Natural killer cell (primary cell): ENCODE data around the gene ADIG. TPM values are rescaled to one million over a fixed set of nuclear protein-coding genes. Genes with fewer than 3 reads are reported as not detected.

Source experiments
- ATAC-seq, 3 donors: fragments of 150-1000 bp in 2 of 3; fragments of 200-7000 bp in 1 of 3; cut with Tn5 transposase; 1 replicate in 1 of 3; 2 replicates in 2 of 3; pipeline ENCODE4 v1.10.0; 2021; ENCODE audit warnings: mild to moderate bottlenecking in 2 of 3, moderate library complexity in 2 of 3
- DNase-seq, 2 donors: peaks; one replicate each; pipeline versions ENCODE4 v3.0.0 to v3.0.0-alpha.2; 2013 to 2021; ENCODE audit warnings: mixed read lengths in 1 of 2
- H3K27ac ChIP-seq: one replicate; pipeline ENCODE4 v1.5.1; 2013; ENCODE audit warnings: mild to moderate bottlenecking, low read length
- H3K27me3 ChIP-seq: one replicate; pipeline ENCODE4 v1.6.1; 2013; ENCODE audit warnings: low read length; ENCODE audit not compliant: control insufficient read depth, insufficient read depth
- H3K36me3 ChIP-seq: one replicate; pipeline ENCODE4 v1.6.1; 2013; ENCODE audit warnings: low read length; ENCODE audit not compliant: control insufficient read depth, insufficient read depth
- H3K4me1 ChIP-seq: one replicate; pipeline ENCODE4 v1.6.1; 2013; ENCODE audit warnings: low read length; ENCODE audit not compliant: control insufficient read depth, insufficient read depth
- H3K4me3 ChIP-seq: one replicate; pipeline ENCODE4 v1.5.1; 2013; ENCODE audit warnings: low read length
- H3K9me3 ChIP-seq: one replicate; pipeline ENCODE4 v1.6.1; 2013; ENCODE audit warnings: low read length; ENCODE audit not compliant: control insufficient read depth, insufficient read depth
- H3K27ac Mint-ChIP-seq, 2 donors: one replicate each; pipeline ENCODE4 v1.8.0; 2022; ENCODE audit warnings: mild to moderate bottlenecking in 2 of 2, mixed read lengths in 2 of 2, moderate library complexity in 1 of 2
- H3K27me3 Mint-ChIP-seq, 2 donors: one replicate each; pipeline ENCODE4 v1.8.0; 2022; ENCODE audit warnings: low read depth in 2 of 2, mixed read lengths in 2 of 2
- H3K36me3 Mint-ChIP-seq: one replicate; pipeline ENCODE4 v1.8.0; 2022; ENCODE audit warnings: mixed read lengths
- H3K4me1 Mint-ChIP-seq, 2 donors: one replicate each; pipeline ENCODE4 v1.8.0; 2022; ENCODE audit warnings: mixed read lengths in 2 of 2
- H3K4me3 Mint-ChIP-seq: one replicate; pipeline ENCODE4 v1.8.0; 2022; ENCODE audit warnings: mild to moderate bottlenecking, moderate library complexity, mixed read lengths
- H3K9me3 Mint-ChIP-seq, 2 donors: one replicate each; pipeline ENCODE4 v1.8.0; 2022; ENCODE audit warnings: mixed read lengths in 2 of 2
- WGBS: methylation state at CpG from one replicate; pipeline ENCODE4 v1.1.7; 2013; ENCODE audit warnings: missing lambda C conversion rate; ENCODE audit not compliant: insufficient coverage; 5-methylcytosine and 5-hydroxymethylcytosine counted together
- intact Hi-C: fragments of 100-400 bp; cut with micrococcal nuclease; formaldehyde crosslinking; loops from one replicate; pipeline ENCODE4 v1.14.2; 2022
- total RNA-seq, 4 donors: library from RNA; stranded (reverse); fragments of 120-200 nt in 1 of 4; gene quantifications; one replicate each; pipeline versions ENCODE4 v1.2.3 to v1.2.4, GENCODE V29; 2013 to 2022
- TF ChIP-seq, protein P1 (sequence below): fragments of 200-600 bp; IDR thresholded peaks from one replicate; pipeline ENCODE4 v1.8.0; 2022; ENCODE audit warnings: antibody characterized with exemption

ADIG gene
- total RNA-seq, 3 donors from 2014 or later (not counting 1 experiment from before 2014, with no cell fraction given) = not detected

DNA sequence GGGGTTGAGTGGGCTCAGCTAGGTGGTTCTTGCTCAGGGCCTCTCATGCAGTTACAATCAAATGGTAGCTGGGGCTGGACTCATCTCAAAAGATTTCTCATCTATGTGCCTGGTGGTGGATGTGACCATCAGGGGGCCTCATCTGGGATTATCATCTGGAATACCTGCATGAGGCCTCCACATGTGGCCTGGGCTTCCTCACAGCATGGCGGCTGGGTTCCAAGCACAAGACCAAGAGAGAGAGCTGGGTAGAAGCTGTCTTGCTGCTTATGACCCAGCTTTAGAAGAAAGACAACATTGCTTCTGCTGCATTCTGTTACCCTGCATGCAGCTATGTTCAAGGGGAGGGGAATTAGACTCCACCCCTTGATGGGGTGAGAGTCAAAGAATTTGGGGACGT is 43.1 kb downstream of the ADIG start:
- peaks cover 3% of the 10 kb centered on the region for H3K9me3 ChIP-seq
- H3K27ac ChIP-seq = no peak overlapping the region
- no peaks in the 10 kb centered on the region for H3K4me1 ChIP-seq
- no peaks in the 10 kb centered on the region for H3K4me1 Mint-ChIP-seq
- no peak overlapping the region for H3K4me3 Mint-ChIP-seq
- intact Hi-C loops = no loop called here
- no peaks in the 10 kb centered on the region for H3K36me3 Mint-ChIP-seq
- H3K4me3 ChIP-seq = no peak overlapping the region
- 70% methylated on average over 2 of the region's 2 CpGs for WGBS
- peaks cover 10 to 23% of the 10 kb centered on the region in 2 donors for H3K27me3 Mint-ChIP-seq
- H3K27ac Mint-ChIP-seq = no peak overlapping the region
- DNase-seq = no peak
- H3K9me3 Mint-ChIP-seq = no peaks in the 10 kb centered on the region
- H3K27me3 ChIP-seq = no peaks in the 10 kb centered on the region
- TF ChIP-seq, protein P1, sequence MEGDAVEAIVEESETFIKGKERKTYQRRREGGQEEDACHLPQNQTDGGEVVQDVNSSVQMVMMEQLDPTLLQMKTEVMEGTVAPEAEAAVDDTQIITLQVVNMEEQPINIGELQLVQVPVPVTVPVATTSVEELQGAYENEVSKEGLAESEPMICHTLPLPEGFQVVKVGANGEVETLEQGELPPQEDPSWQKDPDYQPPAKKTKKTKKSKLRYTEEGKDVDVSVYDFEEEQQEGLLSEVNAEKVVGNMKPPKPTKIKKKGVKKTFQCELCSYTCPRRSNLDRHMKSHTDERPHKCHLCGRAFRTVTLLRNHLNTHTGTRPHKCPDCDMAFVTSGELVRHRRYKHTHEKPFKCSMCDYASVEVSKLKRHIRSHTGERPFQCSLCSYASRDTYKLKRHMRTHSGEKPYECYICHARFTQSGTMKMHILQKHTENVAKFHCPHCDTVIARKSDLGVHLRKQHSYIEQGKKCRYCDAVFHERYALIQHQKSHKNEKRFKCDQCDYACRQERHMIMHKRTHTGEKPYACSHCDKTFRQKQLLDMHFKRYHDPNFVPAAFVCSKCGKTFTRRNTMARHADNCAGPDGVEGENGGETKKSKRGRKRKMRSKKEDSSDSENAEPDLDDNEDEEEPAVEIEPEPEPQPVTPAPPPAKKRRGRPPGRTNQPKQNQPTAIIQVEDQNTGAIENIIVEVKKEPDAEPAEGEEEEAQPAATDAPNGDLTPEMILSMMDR = no peak
- ATAC-seq = no peak
- no peaks in the 10 kb centered on the region for H3K36me3 ChIP-seq

DNA sequence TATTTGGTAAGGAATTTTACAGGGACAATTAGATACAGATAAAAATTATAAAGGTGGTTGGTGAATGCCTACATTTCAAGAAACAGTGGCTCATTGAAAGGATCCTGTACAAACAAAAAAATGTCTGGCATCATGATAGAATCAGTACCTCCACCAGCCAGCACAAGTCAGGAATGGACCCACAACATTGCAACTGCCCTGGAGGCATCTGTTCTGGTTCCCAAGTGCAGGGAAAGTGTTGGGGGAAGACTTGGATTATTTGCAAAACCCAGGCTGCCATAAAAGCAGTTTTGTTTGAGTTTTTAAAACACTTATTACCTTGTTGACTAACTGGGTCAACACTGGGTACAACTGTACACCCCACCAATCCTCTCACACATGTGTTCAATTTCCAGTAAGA is 44.9 kb downstream of the ADIG start:
- peaks cover 3% of the 10 kb centered on the region for H3K9me3 ChIP-seq
- TF ChIP-seq, protein P1 = no peak
- H3K27me3 ChIP-seq = no peaks in the 10 kb centered on the region
- no peak for ATAC-seq
- H3K36me3 ChIP-seq = no peaks in the 10 kb centered on the region
- H3K36me3 Mint-ChIP-seq = no peaks in the 10 kb centered on the region
- H3K4me3 Mint-ChIP-seq = no peak overlapping the region
- no peaks in the 10 kb centered on the region for H3K9me3 Mint-ChIP-seq
- no peaks in the 10 kb centered on the region for H3K4me1 Mint-ChIP-seq
- H3K27ac ChIP-seq = no peak overlapping the region
- DNase-seq = no peak
- no peak overlapping the region for H3K4me3 ChIP-seq
- H3K27ac Mint-ChIP-seq = no peak overlapping the region
- intact Hi-C loops = no loop called here
- peaks cover 12 to 15% of the 10 kb centered on the region in 2 donors for H3K27me3 Mint-ChIP-seq
- no peaks in the 10 kb centered on the region for H3K4me1 ChIP-seq

- WGBS = 86% methylated on average over 10 of the region's 10 CpGs
Observed at GRCh38 chr20:38626921-38627659, 46.1 kb downstream of the ADIG start.

More at GRCh38 chr20:38626921-38627659, 46.1 kb downstream of the ADIG start:
- H3K4me1 ChIP-seq = no peaks in the 10 kb centered on the region
- peaks cover 3% of the 10 kb centered on the region for H3K9me3 ChIP-seq
- ATAC-seq (peak in 1 of 3 donors; percentile 16), DNase-seq (no peak)
- no peaks in the 10 kb centered on the region for H3K36me3 ChIP-seq
- H3K4me3 ChIP-seq = no peak overlapping the region
- Mint-ChIP-seq H3K36me3 (no peaks in the 10 kb centered on the region), H3K27me3 (peaks cover 8 to 11% of the 10 kb centered on the region in 2 donors), H3K4me1 (no peaks in the 10 kb centered on the region), H3K4me3 (no peak overlapping the region), H3K9me3 (no peaks in the 10 kb centered on the region), H3K27ac (no peak overlapping the region)
- TF ChIP-seq, protein P1 = no peak
- H3K27me3 ChIP-seq = no peaks in the 10 kb centered on the region
- no peak overlapping the region for H3K27ac ChIP-seq
- intact Hi-C loops = no loop called here
